Lower leg skin (tissue), 3 donors: ENCODE results near the gene BFAR.

Source experiments
- POLR2A ChIP-seq, 2 donors: fragments of 450-650 bp; IDR thresholded peaks; one replicate each; pipeline ENCODE4 v1.6.1; 2016 to 2017; ENCODE audit warnings: antibody characterized with exemption in 2 of 2, mild to moderate bottlenecking in 1 of 2, moderate library complexity in 1 of 2
- TF ChIP-seq, protein P1 (sequence below), 3 donors: fragments of 450-650 bp; IDR thresholded peaks; one replicate each; pipeline ENCODE4 v1.5.1; 2016; ENCODE audit warnings: antibody characterized with exemption in 3 of 3, mild to moderate bottlenecking in 3 of 3, moderate library complexity in 2 of 3

DNA sequence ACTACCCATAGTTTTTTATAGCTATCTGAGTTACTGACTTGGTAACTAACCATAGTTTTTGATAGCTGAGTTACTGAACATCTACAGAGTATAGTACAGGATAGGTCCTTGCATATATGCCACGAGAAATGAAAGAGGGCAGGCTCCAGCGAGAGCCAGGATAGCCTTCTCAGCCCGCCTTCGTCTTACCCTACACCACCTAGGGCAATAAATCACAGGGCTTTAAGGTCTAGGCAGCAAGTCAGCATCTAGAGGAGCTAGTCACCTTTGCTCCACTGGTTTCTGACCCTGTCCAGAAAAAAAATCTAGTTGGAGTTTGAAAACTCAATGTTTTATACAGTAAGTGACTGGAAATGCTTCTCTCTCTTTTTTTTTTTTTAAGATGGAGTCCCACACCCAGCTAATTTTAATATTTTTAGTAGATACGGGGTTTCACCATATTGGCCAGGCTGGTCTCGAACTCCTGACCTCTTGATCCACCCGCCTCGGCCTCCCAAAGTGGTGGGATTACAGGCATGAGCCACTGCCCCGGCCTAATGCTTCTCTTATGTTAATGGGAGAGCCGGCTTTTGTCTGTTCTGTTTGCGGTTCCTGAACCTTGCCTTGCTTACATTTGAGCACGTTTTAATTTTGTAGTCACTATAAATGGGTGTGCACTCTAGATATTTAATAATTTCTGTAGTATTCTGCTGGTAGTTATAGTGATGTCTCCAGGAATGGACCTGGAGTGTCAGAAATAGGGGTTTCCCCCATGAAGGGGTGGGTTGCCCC is 2.8 kb downstream of the BFAR start:
- TF ChIP-seq, protein P1, sequence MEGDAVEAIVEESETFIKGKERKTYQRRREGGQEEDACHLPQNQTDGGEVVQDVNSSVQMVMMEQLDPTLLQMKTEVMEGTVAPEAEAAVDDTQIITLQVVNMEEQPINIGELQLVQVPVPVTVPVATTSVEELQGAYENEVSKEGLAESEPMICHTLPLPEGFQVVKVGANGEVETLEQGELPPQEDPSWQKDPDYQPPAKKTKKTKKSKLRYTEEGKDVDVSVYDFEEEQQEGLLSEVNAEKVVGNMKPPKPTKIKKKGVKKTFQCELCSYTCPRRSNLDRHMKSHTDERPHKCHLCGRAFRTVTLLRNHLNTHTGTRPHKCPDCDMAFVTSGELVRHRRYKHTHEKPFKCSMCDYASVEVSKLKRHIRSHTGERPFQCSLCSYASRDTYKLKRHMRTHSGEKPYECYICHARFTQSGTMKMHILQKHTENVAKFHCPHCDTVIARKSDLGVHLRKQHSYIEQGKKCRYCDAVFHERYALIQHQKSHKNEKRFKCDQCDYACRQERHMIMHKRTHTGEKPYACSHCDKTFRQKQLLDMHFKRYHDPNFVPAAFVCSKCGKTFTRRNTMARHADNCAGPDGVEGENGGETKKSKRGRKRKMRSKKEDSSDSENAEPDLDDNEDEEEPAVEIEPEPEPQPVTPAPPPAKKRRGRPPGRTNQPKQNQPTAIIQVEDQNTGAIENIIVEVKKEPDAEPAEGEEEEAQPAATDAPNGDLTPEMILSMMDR (IDR thresholded peaks at IDR 0.05) = no peak
- TF ChIP-seq POLR2A (IDR thresholded peaks at IDR 0.05) = no peak
